ENCODE data around the gene PERM1. TPM values are rescaled to one million over a fixed set of nuclear protein-coding genes. Genes with fewer than 3 reads are reported as not detected.

PERM1 gene
- total RNA-seq, 1 donor from 2014 or later: 0.10 TPM

DNA sequence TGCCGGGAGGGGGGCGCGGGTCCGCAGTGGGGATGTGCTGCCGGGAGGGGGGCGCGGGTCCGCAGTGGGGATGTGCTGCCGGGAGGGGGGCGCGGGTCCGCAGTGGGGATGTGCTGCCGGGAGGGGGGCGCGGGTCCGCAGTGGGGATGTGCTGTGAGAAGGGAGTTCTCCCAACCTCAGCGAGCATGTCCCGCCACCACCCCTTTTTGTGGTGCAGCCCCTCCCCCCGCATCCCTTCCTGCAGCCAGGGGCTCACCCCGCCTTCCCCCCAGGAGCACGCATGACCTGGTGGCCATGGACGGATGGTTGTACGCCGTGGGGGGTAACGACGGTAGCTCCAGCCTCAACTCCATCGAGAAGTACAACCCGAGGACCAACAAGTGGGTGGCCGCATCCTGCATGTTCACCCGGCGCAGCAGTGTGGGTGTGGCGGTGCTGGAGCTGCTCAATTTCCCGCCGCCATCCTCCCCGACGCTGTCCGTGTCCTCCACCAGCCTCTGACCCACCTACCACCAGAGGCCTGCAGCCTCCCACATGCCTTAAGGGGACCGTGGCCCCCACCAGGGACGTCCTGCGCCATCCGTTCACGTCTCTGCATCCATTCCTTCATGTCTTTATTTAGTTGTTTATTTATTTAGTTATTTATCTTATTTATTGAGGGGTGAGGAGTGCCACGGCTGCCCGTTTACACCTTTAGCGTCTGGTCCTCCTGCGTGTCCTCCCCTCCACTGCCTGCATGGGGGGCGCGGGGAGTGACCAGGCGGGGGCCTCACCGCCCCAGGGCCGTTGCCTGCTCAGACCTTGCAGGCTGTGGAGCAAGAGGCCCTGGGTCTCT lies 17.0 kb downstream of the PERM1 start:
- DNase-seq (ENCODE audit: low spot score): no peak

DNA sequence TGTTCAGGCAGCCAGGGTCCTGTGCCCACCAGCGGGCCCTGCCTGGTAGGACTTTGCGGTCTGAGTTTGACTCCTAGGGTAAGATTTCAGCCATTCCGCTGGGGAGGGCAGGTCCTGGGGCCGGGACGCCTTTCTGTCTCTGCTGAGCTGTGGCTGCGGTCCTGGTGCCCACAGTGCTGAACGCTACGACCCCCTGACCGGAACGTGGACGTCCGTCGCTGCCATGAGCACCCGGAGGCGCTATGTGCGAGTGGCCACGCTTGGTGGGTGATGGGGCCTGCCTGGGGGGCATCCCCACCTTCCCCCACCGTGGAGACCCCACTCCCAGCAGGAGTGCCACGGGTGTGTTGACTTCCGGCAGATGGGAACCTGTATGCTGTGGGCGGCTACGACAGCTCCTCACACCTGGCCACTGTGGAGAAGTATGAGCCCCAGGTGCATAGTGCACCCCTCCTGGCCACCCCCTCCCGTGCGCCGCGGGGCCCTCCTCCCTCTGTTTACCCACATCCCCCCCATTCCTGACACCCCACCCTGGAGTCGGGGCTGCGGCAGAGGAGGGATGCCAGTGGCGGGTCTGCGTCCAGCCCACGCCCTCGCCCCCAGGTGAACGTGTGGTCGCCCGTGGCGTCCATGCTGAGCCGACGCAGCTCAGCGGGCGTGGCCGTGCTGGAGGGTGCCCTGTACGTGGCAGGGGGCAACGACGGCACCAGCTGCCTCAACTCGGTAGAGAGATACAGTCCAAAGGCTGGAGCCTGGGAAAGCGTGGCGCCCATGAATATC lies 18.0 kb downstream of the PERM1 start:
- no peak for DNase-seq (ENCODE audit: low spot score)

- DNase-seq (ENCODE audit: low spot score): no peak
Measured at GRCh38 chr1:963301-963651, 18.6 kb downstream of the PERM1 start.

- DNase-seq (ENCODE audit: low spot score): no peak
Measured at GRCh38 chr1:962381-963300, 19.3 kb downstream of the PERM1 start.

DNA sequence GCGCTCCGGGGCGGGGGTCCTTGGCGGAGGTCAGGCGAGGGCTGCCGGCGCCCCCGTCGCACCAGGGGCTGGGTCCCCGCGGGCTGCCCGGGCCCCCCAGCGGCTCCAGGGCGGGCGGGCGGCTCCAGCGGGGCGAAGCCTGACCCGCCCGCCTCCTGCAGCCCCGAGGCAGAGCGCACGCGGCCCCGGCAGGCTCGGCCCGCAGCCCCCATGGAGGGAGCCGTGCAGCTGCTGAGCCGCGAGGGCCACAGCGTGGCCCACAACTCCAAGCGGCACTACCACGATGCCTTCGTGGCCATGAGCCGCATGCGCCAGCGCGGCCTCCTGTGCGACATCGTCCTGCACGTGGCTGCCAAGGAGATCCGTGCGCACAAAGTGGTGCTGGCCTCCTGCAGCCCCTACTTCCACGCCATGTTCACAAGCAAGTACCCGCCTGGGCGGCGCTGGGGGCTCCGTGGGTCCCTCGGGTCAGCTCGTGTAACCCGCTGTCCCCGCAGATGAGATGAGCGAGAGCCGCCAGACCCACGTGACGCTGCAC lies 20.7 kb downstream of the PERM1 start:
- no peak for DNase-seq (ENCODE audit: low spot score)

GRCh38 chr1:960363-961131 lies 21.3 kb downstream of the PERM1 start, which contains the start of gene KLHL17:
Gene KLHL17 (plus strand): TSS chr1:960584. CDS start chr1:960694, 110 bp downstream.
- DNase-seq (ENCODE audit: low spot score): no peak

DNA sequence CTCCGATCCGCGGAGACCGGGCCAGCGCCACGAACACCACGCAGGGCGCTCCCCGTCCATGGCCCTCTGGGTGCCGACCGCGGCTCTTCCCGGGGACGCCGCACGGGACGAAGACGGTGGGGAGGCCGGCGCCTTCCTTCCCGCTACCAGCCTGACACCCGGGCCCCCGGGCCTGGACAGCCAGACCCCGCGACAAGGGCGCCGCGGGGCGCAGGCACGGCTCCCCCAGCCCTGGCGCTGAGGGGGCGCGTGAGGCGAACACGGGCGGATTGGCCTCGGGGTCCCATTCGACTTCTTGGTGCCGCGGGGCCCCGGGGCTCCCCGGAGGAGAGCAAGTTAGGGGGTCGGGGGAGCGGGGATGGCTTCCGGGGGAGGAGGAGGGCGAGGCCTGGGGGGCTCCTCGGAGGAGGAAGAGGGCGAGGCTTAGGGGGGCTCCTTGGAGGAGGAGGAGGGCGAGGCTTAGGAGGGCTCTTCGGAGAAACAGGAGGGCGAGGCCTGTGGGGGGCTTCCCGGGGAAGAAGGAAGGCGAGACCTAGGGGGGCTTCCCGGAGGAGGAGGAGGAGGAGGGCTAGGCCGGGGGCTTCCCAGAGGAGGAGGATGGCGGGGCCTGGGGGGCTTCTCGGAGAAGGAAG lies 22.0 kb downstream of the PERM1 start:
- DNase-seq (ENCODE audit: low spot score): no peak

GRCh38 chr1:958823-959730 lies 22.8 kb downstream of the PERM1 start, which contains the start of gene NOC2L:
Gene NOC2L (minus strand): TSS chr1:959256. CDS start chr1:959240, 16 bp downstream.
- peak; percentile 97 for DNase-seq (ENCODE audit: low spot score)

DNA sequence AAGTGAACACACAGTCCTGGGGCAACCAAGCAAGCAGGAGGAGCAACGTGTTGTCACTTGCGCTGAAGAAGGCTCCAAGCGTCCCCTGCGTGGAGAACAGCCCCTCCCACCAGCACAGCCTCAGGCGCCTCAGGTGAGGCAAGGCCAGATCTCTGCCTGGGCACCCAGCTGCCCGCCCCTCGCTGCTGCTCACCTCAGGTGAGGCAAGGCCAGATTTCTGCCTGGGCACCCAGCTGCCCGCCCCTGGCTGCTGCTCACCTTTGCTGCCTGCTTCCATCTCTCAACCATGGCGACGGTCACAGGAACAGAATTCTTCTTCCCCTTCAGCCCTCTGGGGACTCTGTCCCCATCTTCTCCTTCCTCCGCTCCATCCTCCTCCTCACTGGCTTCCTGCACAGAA lies 25.3 kb downstream of the PERM1 start:
- no peak for DNase-seq (ENCODE audit: low spot score)

- no peak for DNase-seq (ENCODE audit: low spot score)
Measured at GRCh38 chr1:955474-955873, 26.4 kb downstream of the PERM1 start.

GRCh38 chr1:954927-955326 lies 27.0 kb downstream of the PERM1 start:
- no peak for DNase-seq (ENCODE audit: low spot score)

DNA sequence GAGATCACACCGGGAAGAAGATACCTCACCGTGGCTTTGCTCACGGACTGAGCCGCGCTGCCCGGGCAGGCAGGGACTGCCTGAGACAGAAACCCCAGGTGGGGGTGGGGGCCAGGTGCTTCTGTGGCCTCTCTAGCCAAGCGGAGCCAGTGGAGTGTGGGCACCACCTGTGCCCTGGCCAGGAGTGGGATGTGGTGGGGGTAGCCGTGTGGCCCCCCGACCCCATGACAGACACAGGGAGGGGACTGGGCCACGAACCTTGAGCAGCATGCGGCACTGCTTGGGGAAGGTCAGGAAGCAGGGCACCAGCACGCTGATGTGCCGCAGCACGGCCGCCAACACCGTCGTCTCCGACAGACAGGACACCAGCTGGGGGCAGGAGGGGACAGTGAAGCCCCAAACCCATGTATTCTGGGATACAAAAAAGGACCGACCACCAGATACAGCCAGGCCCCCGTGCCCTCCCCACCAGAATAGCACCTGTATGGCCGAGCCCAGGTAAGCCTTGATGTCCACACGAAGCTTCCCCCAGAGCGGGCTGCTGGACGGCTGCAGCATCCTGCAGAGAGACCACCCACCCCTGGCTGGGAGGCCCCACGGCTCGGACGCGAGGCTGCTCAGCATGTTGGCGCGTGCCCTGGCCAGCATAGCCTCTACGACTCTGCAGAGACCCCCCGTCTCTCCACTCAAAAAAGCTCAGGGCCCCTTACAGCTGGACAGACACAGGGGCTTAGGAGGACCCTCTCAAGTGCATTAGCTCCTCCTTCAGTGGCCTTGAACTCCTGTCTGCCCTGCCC lies 28.2 kb downstream of the PERM1 start:
- DNase-seq (ENCODE audit: low spot score): no peak

DNA sequence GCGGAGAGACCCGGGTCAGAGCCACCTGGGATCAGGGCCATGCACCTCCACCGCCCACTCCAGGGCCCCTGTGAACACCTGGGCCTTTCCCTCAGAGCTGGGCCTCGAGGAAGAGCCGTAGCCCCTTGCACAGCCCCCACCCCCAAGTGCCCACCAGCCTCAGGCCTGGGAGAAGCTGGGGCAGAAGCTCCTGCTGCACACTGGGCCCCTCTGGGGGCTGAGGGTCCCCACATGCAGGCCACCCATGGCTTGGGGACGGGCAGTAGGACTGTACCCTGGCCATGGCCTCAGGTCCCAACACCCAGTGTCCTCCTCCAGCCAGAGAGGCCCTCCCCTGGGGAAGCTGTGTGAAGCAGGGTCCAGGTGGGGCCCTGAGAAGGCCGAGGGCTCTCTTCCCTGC lies 29.3 kb downstream of the PERM1 start:
- no peak for DNase-seq (ENCODE audit: low spot score)

GRCh38 chr1:952201-952600 lies 29.7 kb downstream of the PERM1 start:
- no peak for DNase-seq (ENCODE audit: low spot score)

GRCh38 chr1:951364-951763 lies 30.5 kb downstream of the PERM1 start:
- no peak for DNase-seq (ENCODE audit: low spot score)

DNA sequence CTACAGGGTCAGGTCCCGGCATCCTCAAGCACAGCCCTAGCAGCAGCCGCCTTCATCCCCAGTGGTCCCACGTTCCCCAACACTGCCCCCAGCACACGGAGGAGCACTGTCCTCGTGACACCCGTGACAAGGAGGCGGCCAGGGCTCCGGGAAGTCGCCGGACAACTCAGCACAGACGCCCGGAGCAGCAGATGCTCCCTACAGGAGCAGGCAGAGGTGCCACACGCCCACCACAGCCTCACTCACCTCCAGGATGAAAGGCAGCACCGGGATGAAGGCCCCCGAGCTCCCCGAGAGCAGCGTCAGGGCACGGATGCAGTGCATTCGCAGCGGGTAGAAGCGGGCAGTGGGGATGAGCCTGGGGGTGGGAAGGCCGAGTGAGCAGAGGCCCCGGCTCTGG lies 31.0 kb downstream of the PERM1 start:
- DNase-seq (ENCODE audit: low spot score): no peak

GRCh38 chr1:950268-950667 lies 31.6 kb downstream of the PERM1 start:
- no peak for DNase-seq (ENCODE audit: low spot score)

GRCh38 chr1:947958-948357 lies 33.9 kb downstream of the PERM1 start:
- no peak for DNase-seq (ENCODE audit: low spot score)
